Skin of body (tissue), 2 donors: ENCODE results near the gene REPS2. TPM values are rescaled to one million over a fixed set of nuclear protein-coding genes. Genes with fewer than 3 reads are reported as not detected.

ENCODE experiments used
- small RNA-seq: library from RNA; depleted of rRNA; stranded (forward); fragments of <200 nt; gene quantifications from one replicate; pipeline ENCODE3, GENCODE V24; 2014; ENCODE audit warnings: low replicate concordance
- total RNA-seq: library from RNA; depleted of rRNA; stranded (reverse); fragments of >200 nt; gene quantifications from one replicate; pipeline ENCODE4 v1.2.3, GENCODE V29; 2014

REPS2 gene
- total RNA-seq, 1 donor from 2014 or later = 6.9 TPM

Small RNAs within 50 kb of the gene (small RNA-seq; reads per million reads assigned to genes)
- gene RF00019 (not detected), gene RF00190 (not detected)

Other genes with a start within 250 kb of the REPS2 start
- 24.3 TPM for gene CTPS2, start 234.0 kb upstream of the REPS2 start, total RNA-seq
- 22.7 TPM for gene SYAP1, start 227.0 kb upstream of the REPS2 start, total RNA-seq
- gene TXLNG, start 160.2 kb upstream of the REPS2 start, total RNA-seq = 13.8 TPM
- 126 TPM for gene RBBP7, start 76.3 kb upstream of the REPS2 start, total RNA-seq